Stimulated activated CD4-positive, alpha-beta T cell treated with anti-CD3 and anti-CD28 coated beads, TNF-alpha, amount 100 ng/mL, for 1 hour (primary cell): Measurements from ENCODE around the gene SGF29.
"Not testable (repeated sequence)": the region's sequence is repeated elsewhere in the genome, so short reads cannot be mapped to it uniquely, and the experiment has no call there.

ENCODE experiments used
- DNase-seq, 3 donors: peaks; one replicate each; pipeline ENCODE4 v3.0.0-alpha.2; 2020; ENCODE audit warnings: low read depth in 3 of 3, low spot score in 1 of 3

Gene SGF29

DNA sequence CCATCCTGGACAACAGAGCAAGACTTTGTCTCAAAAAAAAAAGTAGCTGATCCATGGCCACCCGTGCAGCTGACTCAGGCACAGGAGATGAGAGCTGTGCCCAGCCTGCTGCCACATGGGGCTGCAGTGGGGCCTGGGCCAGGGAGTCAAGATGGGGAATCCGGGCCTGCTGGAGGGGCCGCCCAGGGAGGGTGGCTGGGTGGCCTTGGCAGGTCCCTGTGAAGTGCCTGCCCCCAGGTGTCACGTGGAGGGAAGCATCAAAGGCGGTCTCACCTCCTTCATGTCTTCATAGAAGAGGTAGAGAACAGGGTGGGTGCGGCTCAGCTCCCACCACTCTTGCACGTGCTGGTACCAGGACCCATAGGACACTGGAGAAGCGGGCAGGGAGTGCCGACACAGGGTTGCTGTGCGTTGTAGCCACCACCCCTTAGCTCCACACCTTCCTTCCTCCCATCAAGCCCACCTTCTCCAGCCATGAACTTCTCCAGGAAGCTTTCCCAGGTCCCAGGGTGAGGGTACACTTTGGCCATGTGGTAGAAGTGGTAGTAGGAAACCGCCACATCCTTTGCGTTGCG is 39.3 kb downstream of the SGF29 start:
- DNase-seq = no peak

DNA sequence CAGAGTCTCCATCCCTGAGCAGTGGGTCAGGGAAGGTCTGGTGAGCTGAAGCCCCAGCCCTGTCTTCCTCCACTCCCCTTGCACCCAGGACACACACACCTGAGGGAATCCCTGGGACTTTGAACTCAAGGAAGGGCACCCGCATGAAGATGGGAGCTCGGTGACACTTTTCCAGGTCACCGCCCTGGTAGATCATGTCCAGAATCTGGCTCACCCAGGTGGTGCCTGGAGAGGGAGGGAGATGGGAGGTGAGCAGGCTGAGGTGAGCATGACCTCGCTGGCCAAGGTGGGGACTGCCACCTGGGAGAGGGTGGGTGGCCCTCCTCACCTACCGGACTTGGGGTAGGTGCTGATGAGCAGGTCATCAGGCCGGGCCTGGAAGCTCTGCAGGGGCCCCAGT is 41.7 kb downstream of the SGF29 start:
- DNase-seq = not testable (repeated sequence)

DNA sequence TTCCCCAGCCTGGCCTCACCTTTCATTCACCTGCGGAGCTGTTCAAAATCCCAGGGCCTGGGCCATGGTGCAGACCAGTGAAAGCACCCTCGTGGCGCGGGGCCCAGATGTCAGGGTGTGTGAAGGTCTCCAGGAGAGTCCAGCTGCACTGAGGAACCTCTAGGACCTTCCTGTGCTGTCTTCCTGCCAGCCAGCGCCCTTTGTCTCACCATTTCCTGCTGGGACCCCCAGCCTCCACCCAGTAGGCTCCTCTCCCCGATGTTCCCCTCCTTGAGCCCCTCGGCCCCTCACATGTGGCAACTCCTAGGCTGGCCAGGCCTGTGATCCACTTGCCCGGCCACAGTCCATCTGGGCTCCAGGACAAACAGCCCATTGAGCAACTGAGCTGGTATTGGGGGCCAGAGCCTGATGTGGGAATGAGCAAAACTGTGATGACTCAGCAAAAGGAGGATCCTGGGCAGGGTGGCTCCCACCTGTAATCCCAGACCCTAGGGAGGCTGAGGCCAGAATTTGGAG is 42.5 kb downstream of the SGF29 start:
- no peak for DNase-seq

DNA sequence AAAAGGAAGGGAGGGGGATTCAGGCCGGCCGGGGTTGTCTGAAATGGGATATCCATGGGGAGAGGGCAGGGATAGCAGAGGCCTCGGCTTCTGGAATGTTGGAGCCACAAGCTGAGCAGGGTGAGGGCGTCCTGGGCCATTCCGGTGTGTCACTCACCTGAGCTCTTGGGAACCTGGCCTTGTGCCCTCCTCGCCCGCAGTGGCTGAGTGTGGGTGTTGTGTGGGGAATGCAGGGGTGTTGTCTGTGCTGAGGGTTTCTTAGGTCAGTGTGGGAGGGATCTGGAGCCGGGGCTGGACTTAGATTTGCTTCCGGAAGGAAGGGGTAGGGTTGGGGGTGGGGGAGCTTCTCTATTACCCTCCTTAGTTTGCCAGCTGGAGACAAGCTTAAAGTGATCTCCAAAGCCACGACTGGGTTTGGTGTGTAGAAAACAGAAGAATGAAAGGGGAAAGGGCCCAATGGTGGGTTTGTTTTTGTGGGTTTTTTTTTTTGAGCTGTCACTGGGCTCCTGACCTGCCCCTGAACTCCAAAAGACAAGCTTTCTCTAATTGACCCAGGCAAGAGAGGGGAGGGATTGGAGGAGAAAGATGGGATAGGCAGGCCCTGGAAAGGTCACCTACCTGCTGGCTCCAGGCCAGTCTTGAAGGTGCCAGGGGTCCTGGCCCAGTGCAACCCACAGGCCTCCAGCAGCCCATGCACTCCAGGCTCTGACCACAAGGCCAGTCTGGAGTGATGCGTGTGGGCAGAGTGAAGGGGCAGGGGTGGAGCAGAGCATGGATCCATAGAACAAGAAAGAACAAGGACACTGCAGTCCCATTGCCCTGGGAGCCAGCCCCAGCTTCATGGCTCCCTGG is 43.3 kb downstream of the SGF29 start, which contains the start of gene SULT1A2:
TSS of gene SULT1A2 (minus strand) at position 211 of the 852 bp plus-strand sequence. CDS start 1,120 bp downstream, outside the sequence.
- DNase-seq = no peak

DNA sequence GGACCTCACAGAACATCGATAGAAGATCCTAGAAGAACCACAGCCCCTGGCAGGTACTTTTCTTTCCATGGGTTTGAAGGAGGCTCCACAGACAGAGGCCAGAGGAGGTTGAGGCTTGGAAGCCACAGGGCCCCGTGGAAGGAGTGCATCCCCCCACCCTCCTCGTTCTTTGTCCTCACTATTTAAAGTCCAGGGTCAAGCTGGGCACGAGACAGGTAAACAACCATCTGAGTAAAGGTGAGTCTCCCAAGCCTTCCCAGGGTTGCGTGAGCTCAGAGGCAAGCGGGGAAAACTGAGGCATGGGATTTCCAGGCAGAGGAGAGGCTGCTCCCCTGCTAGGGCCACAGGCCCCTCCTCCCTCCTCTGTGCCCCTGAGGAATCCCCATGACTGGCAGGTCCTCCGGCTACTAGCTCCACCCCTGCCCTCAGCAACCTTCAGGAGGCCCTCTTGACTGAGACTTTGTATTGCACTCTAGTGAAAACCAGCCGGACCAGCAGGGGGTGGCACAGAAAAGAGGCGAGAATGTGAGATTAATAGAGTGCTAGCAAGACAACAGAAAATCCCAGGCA is 44.1 kb downstream of the SGF29 start:
- no peak for DNase-seq

DNA sequence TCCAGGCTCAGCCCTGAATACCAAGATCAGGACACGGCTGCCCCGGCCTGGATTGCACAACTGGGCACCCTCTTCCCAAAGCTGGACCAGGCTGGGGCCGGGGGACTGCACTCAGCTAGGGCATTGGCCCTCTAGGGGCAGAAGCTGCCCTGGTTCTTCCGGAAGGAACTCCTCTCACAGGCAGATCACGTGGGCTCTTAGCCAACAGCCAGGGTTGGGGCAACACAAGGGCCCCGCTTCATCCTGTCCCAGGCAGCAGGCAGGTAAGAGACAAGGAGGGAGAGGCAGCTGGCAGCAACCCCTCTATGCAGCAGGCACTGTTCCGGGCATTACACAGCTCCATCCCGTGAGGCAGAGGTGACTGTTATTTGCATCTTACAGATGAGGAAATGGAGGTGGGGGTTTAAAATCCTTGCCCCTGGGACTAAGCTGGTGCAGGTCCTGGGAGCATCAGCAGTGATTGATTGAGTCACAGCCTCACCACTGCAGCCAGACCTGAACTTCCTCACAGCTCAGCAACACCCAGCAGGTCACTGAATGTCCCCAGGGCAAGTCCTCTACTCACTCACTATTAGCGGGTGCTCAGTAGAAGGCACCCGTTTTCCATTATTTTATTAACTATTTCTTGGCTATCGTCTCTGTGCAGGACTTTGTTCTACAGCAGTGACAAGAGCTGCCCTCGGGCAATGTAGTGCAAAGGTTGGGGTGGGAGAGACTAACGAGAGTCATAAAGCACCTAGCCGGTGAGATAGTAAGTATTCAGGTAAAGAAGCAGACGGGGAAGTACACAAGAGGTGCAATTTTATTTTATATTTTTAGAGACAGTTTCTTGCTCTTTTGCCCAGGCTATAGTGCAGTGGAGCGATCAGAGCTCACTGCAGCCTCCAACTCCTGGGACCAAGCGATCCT is 45.9 kb downstream of the SGF29 start:
- DNase-seq = not testable (repeated sequence)

DNA sequence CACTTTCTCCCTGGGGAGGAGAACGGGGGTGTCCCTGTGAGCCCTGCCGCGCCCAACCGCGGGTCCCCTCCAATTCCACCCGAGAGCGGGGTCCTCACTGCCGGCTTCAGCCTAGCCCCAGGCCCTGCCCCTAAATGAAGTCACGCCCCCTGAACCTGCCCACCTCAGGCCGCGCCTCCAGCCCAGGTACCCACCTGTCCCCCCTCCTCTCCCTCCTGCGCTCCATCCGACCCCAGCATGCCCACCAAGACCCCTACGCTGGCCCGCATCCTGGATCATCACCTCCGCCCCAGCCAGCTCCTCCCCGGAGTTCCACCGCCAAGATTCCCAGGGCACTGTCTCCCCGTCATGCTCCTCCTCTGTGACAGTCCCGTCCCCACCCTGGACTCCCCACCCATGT is 47.2 kb downstream of the SGF29 start:
- DNase-seq = not testable (repeated sequence)

DNA sequence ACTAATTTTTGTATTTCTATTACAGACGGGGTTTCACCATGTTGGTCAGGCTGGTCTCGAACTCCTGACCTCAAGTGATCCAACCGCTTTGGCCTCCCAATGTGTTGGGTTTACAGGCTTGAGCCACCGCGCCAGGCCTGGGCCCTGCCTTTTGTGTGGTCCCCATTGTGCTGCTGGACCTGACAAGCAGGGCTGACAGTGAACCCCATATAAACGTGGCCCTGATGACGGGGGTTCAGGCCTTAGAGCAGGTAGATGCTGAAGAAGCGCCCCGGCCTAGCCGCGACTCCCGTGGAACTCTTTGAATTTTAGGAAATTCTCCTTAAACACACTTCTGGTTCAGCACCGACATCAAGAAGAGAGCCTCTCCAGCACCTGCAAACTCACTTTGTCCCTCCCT is 47.9 kb downstream of the SGF29 start:
- DNase-seq = not testable (repeated sequence)

DNA sequence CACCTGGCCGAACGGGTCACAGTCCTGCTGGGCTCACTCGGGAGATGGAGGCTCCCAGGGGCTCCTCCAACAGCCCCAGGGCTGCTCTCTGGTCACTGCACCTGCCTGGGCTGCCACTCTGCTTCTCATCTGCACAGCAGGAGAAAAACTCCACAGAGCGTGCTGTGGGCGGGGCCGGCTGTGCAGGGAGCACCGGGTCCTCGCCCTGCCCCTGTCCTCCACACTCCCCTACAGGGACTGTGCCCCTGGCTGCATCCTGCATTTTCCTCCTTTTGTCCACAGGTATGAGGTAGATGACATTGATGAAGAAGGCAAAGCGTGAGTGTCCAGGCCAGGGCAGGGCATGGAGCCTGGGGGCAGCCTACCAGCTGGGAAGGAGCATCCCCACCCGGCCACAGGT is 48.3 kb downstream of the SGF29 start:
- DNase-seq = not testable (repeated sequence)

DNA sequence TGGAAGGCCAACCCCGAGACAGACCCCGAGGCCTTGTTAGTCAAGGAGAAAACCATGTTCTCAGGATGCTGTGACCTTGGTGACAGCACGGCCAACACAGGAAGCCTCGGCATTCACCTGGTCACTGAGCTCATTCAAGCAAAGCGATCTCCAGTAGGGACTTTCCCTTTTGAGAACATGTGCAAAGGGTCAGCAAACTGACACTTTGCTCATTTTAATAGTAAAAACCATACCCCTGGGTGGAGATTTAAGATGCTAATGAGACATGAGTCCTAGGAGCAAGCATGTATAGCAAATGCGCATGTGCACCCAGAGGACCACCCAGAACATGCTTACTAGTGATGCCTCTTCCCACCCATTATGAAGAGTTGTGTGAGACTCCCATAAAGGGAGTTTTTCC is 48.8 kb downstream of the SGF29 start:
- no peak for DNase-seq

DNA sequence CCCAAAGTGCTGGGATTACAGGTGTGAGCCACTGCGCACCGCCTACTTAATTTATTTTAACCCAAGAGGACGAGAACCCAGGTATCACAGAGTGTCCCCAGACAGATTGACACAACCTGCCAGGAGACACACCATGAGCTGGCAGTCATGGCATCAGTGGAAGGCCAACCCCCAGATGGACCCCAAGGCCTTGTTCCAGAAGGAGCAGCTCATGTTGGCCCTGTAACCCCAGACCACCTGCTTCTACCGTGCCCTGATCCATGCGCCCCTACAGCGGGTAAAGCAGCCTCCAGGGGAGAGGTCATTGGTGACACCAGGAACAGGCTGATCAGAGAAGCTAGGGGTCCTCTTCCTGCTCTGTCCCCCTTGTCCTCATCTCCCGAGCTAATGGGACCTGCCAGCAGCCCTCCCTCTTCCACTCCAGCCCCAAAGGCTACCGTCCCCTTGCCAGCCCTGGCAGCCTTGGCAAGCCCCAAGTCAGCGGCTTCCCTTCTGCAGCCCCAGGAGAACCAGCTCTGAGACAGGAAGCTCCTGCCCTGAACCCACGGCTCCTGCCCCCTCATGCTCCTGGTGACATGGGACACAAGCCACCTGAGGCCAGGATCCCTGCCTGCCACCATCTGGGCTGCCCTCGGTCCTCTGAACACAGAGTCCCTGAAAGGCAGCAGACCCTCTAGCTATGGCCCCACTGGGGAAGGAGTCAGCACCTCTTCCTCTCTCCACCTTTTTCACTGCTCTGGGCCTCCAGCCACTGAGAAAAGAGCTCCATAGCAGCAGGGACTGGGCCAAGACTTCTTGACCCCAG is 49.9 kb downstream of the SGF29 start:
- no peak for DNase-seq

DNA sequence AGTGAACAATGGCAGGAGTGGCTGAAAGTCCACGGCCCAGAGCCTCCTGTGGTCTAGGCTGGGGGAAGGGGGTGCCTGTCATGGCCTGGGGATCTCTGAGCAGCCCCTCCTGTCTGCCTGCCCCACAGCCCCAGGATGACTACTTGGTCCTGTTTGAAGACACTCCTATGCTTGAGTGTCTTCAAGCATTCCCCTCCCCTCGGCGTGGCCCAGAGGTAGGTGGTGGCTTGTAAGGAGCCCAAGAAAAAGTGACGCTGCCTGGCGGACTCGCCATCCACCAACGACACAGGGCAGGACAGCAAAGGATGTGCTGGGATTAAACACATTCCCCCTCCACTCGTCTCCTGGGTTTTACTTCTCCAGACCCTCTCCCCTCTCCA is 50.5 kb downstream of the SGF29 start:
- no peak for DNase-seq

DNA sequence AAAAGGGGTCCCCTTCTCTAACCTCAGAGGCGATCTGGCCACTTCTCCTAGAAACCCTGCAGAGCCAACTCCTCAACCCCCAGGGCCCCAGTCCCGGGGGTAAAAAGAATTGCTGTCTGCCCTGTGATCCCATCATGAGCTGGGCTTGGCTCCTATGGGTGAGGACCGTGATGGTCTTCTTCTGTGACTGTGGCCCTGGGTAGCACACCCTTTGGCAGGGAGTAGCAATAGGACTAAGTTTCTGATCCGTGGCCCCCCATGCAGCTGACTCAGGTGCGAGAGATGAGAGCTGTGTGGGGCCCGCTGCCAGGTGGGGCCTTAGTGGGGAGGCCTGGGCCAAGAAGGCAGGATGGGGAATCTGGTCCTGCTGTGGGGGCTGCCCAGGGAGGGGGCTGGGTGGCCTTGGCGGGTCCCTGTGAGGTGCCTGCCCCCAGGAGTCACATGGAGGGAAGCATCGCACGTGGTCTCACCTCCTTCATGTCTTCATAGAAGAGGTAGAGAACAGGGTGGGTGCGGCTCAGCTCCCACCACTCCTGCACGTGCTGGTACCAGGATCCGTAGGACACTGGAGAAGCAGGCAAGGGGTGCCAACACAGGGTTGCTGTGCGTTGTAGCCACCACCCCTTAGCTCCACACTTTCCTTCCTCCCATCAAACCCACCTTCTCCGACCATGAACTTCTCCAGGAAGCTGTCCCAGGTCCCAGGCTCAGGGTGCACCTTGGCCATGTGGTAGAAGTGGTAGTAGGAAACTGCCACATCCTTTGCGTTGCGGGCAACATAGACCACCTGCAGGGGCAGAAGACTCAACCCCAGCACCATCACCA is 52.8 kb downstream of the SGF29 start:
- DNase-seq = no peak

DNA sequence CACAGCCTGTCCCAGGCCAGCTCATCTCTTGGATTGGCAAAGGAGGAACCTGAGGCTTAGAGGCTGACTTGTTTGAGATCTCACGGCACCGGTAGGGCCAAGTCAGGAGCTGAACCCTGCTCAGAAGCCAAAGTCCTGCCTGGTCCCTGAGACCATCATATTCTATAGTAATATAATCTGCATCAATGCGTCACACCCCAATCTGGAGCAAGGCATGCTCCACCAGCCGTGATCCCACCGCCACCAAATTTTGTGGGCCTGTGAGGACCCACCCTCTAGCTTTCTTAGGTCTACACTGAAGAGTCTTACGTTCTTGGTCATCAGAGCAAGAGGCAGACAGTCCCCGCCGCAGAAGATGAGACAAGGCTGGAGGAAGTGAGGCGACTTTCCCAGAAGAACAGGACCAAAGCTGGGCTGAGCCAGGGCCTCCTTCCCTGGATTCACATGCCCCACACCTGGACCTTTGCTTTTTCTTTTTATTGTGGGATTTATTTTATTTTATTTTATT is 53.5 kb downstream of the SGF29 start:
- no peak for DNase-seq

DNA sequence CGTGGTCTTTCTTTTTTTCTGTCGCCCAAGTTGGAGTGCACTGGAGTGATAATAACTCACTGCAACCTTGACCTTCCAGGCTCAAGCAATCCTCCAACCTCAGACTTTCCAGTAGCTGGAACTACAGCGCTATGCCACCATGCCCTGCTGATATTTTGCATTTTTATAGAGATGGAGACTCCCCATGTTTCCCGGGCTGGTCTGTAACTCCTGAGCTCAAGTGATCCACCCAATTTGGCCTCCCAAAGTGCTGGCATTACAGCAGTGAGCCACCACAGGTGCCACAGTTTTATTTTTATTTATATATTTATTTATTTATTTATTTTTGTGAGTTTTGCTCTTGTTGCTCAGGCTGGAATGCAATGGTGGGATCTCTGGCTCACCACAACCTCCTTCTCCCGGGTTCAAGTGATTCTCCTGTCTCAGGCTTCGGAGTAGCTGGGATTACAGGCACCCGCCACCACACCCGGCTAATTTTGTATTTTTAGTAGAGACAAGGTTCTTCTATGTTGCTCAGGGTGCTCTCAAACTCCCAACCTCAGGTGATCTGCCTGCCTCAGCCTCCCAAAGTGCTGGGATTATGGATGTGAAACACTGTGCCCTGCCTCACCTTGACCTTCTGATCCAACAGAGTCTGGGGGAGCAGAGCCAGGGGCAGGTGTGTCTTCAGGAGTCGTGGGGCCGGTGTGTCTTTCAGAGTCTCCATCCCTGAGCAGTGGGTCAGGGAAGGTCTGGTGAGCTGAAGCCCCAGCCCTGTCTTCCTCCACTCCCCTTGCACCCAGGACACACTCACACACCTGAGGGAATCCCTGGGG is 54.2 kb downstream of the SGF29 start:
- not testable (repeated sequence) for DNase-seq

DNA sequence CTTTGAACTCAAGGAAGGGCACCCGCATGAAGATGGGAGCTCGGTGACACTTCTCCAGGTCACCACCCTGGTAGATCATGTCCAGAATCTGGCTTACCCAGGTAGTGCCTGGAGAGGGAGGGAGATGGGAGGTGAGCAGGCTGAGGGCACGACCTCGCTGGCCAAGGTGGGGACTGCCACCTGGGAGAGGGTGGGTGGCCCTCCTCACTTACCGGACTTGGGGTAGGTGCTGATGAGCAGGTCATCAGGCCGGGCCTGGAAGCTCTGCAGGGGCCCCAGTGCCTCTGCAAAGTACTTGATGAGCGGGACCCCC is 54.7 kb downstream of the SGF29 start:
- DNase-seq = not testable (repeated sequence)

DNA sequence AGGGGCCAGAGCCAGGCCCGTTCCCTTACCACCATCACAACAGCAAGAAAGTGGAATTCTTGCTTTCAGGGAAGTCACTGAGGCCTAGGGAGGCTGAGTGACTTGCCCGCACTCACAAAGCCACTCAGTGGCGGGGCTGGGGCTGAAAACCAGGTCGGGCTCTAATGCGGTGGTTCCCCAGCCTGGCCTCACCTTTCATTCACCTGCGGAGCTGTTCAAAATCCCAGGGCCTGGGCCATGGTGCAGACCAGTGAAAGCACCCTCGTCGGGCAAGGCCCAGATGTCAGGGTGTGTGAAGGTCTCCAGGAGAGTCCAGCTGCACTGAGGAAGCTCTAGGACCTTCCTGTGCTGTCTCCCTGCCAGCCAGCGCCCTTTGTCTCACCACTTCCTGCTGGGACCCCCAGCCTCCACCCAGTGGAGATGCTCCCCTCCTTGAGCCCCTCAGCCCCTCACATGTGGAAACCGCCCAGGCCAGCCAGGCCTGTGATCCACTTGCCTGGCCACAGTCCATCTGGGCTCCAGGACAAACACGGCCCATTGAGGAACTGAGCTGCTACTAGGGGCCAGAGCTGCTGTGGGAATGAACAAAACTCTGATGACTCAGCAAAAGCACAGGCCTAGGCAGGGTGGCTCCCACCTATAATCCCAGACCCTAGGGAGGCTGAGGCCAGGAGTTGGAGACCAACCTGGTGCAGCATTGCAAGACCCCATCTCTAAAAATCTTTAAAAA is 55.3 kb downstream of the SGF29 start:
- DNase-seq = not testable (repeated sequence)
